Adrenal gland (tissue), 12 donors: Measurements from ENCODE around the gene FOXK2. TPM values are rescaled to one million over a fixed set of nuclear protein-coding genes. Genes with fewer than 3 reads are reported as not detected.

Experiments
- DNase-seq, 7 donors: peaks; one replicate each; pipeline ENCODE4 v3.0.0-alpha.2; 2019 to 2020
- H3K27ac ChIP-seq, 5 donors: fragments of 200-600 bp; sonication (generic) in 4 of 5; 1 replicate in 3 of 5; 2 replicates in 2 of 5; pipeline versions ENCODE4 v1.5.1 to v1.8.0; 2016 to 2020; ENCODE audit warnings: mild to moderate bottlenecking in 1 of 5
- H3K27me3 ChIP-seq: fragments of 200-600 bp; 2 replicates; pipeline ENCODE4 v1.8.0; 2021
- H3K36me3 ChIP-seq, 2 donors: fragments of 200-600 bp; replicated peaks in 1 of 2; 1 replicate in 1 of 2; 2 replicates in 1 of 2; pipeline versions ENCODE4 v1.5.1 to v1.8.0; 2018 to 2022
- H3K4me1 ChIP-seq, 2 donors: fragments of 200-600 bp; replicated peaks in 1 of 2; 1 replicate in 1 of 2; 2 replicates in 1 of 2; pipeline versions ENCODE4 v1.5.1 to v1.8.0; 2018 to 2021
- H3K4me3 ChIP-seq, 4 donors: fragments of 200-600 bp; sonication (generic) in 3 of 4; one replicate each; pipeline ENCODE4 v1.5.1; 2016 to 2018
- H3K9me3 ChIP-seq, 3 donors: fragments of 200-600 bp; sonication (generic) in 1 of 3; replicated peaks in 1 of 3; 1 replicate in 2 of 3; 2 replicates in 1 of 3; pipeline versions ENCODE4 v1.5.1 to v1.8.0; 2016 to 2021
- POLR2A ChIP-seq, 2 donors: fragments of 450-650 bp; IDR thresholded peaks; one replicate each; pipeline ENCODE4 v1.6.1; 2017; ENCODE audit warnings: antibody characterized with exemption in 2 of 2, mild to moderate bottlenecking in 2 of 2, moderate library complexity in 1 of 2
- WGBS, 4 donors: extraction: QIAGEN DNeasy Blood & Tissue Kit in 2 of 4; methylation state at CpG; one replicate each; pipeline versions ENCODE4 v1.1.5 to v1.1.7; 2013 to 2017; 5-methylcytosine and 5-hydroxymethylcytosine counted together
- intact Hi-C, 2 donors: fragments of 100-400 bp; cut with DNase I; formaldehyde crosslinking; loops; one replicate each; pipeline versions ENCODE4 v1.14.1 to v1.15.0; 2022 to 2023
- polyA plus RNA-seq, 3 donors: library from polyadenylated mRNA; stranded (reverse); fragments of 200-250 nt in 2 of 3; fragments of 350-450 nt in 1 of 3; fragmentation: Illumina TruSeq in 1 of 3; extraction: RNeasy Lipid Tissue Mini Kit (QIAGEN cat#74804) in 1 of 3; gene quantifications; one replicate each; pipeline ENCODE4 v1.2.3, GENCODE V29; 2013 to 2014
- total RNA-seq, 9 donors: library from RNA; depleted of rRNA in 4 of 9; stranded (reverse); fragments of >200 nt in 4 of 9; fragments of 120-200 nt in 1 of 9; fragmentation: NEBNext Ultra II Directional in 1 of 9; extraction: Animal tissue kit (Norgen Biotek cat#: 25700) in 1 of 9; gene quantifications; one replicate each; pipeline versions ENCODE4 v1.1.0 to v1.2.4, GENCODE V29; 2013 to 2023
- TF ChIP-seq, protein P1 (sequence below), 6 experiments: fragments of 450-650 bp in 4 of 6; fragments of 200-600 bp in 2 of 6; sonication (generic) in 1 of 6; IDR thresholded peaks; 1 replicate in 5 of 6; 2 replicates in 1 of 6; pipeline versions ENCODE4 v1.5.1 to v1.8.0; 2016 to 2021; ENCODE audit warnings: antibody characterized with exemption in 6 of 6, mild to moderate bottlenecking in 2 of 6, moderate library complexity in 1 of 6
- donor health status: healthy with polysubstance abuse.
- donor health status: Bipolar disorder and iron deficiency.
- donor health status: DM: yes; HTN: yes; CAD: no.
- donor health status: DM: no; HTN: no; CAD: no.
- donor health status: DM: no; HTN: no; CAD: no.
- donor health status: DM: yes; HTN: yes; CAD: no.

The FOXK2 gene
- total and polyA plus RNA-seq, 12 donors, result 30.5 to 138 (median 45.5) TPM

GRCh38 chr17:82567286-82567685 is 47.8 kb downstream of the FOXK2 start:
- no peak for DNase-seq
- Histone ChIP-seq H3K4me1 (peaks cover 0 to 16% of the 10 kb centered on the region in 2 donors), H3K27me3 (no peaks in the 10 kb centered on the region), H3K9me3 (no peaks in the 10 kb centered on the region), H3K27ac (no peak overlapping the region), H3K4me3 (no peak overlapping the region), H3K36me3 (peaks cover 0 to 40% of the 10 kb centered on the region in 2 donors)
- TF ChIP-seq POLR2A (IDR thresholded peaks at IDR 0.05), result no peak
- TF ChIP-seq, protein P1, sequence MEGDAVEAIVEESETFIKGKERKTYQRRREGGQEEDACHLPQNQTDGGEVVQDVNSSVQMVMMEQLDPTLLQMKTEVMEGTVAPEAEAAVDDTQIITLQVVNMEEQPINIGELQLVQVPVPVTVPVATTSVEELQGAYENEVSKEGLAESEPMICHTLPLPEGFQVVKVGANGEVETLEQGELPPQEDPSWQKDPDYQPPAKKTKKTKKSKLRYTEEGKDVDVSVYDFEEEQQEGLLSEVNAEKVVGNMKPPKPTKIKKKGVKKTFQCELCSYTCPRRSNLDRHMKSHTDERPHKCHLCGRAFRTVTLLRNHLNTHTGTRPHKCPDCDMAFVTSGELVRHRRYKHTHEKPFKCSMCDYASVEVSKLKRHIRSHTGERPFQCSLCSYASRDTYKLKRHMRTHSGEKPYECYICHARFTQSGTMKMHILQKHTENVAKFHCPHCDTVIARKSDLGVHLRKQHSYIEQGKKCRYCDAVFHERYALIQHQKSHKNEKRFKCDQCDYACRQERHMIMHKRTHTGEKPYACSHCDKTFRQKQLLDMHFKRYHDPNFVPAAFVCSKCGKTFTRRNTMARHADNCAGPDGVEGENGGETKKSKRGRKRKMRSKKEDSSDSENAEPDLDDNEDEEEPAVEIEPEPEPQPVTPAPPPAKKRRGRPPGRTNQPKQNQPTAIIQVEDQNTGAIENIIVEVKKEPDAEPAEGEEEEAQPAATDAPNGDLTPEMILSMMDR (IDR thresholded peaks at IDR 0.05), result no peak
- intact Hi-C loops, result no loop called here
- 85 to 93% (median 92%) methylated on average over 15 of the region's 15 CpGs for WGBS, 4 donors

- 78 to 90% (median 83%) methylated on average over 10 of the region's 10 CpGs for WGBS, 4 donors
Measured at GRCh38 chr17:82568997-82569393, 49.5 kb downstream of the FOXK2 start.

GRCh38 chr17:82569621-82570020 is 50.1 kb downstream of the FOXK2 start:
- no peak overlapping the region for H3K27ac ChIP-seq

More at GRCh38 chr17:82568997-82569393, 49.5 kb downstream of the FOXK2 start:
- TF ChIP-seq, protein P1 (IDR thresholded peaks at IDR 0.05), result no peak
- peaks cover 0 to 54% of the 10 kb centered on the region in 2 donors for H3K36me3 ChIP-seq
- no peak for DNase-seq
- no peaks in the 10 kb centered on the region for H3K9me3 ChIP-seq
- intact Hi-C loops, result no loop called here
- no peak overlapping the region for H3K4me3 ChIP-seq
- H3K27me3 ChIP-seq, result no peaks in the 10 kb centered on the region
- peaks cover 0 to 14% of the 10 kb centered on the region in 2 donors for H3K4me1 ChIP-seq
- peak overlapping the region in 2 of 5 donors; percentile 24 to 50 for H3K27ac ChIP-seq

GRCh38 chr17:82570277-82570676 is 50.7 kb downstream of the FOXK2 start:
- Histone ChIP-seq H3K4me3 (no peak overlapping the region), H3K4me1 (peaks cover 0 to 10% of the 10 kb centered on the region in 2 donors), H3K27me3 (no peaks in the 10 kb centered on the region), H3K9me3 (no peaks in the 10 kb centered on the region), H3K27ac (no peak overlapping the region), H3K36me3 (peaks cover 0 to 67% of the 10 kb centered on the region in 2 donors)
- intact Hi-C loops, result no loop called here
- TF ChIP-seq, protein P1 (IDR thresholded peaks at IDR 0.05), result no peak
- TF ChIP-seq POLR2A (IDR thresholded peaks at IDR 0.05), result no peak
- DNase-seq, result no peak
- WGBS, 4 donors, result 85 to 90% (median 86%) methylated on average over 8 to 9 of the region's 9 CpGs

More at GRCh38 chr17:82569621-82570020, 50.1 kb downstream of the FOXK2 start:
- Histone ChIP-seq H3K9me3 (no peaks in the 10 kb centered on the region), H3K27me3 (no peaks in the 10 kb centered on the region), H3K4me1 (peaks cover 0 to 10% of the 10 kb centered on the region in 2 donors), H3K4me3 (no peak overlapping the region), H3K36me3 (peaks cover 0 to 60% of the 10 kb centered on the region in 2 donors)
- intact Hi-C loops, result no loop called here
- TF ChIP-seq, protein P1 (IDR thresholded peaks at IDR 0.05), result no peak
- no peak for TF ChIP-seq POLR2A (IDR thresholded peaks at IDR 0.05)
- WGBS, 4 donors, result 89 to 96% (median 93%) methylated on average over 11 of the region's 11 CpGs
- DNase-seq, result no peak
